ENCODE results near the gene PLSCR5. TPM values are rescaled to one million over a fixed set of nuclear protein-coding genes. Genes with fewer than 3 reads are reported as not detected.

Gene PLSCR5
- total RNA-seq, 1 donor, result not detected

GRCh38 chr3:146593776-146594175, 11.4 kb downstream of the PLSCR5 start:
- no peak for DNase-seq (ENCODE audit: low read depth)
- TF ChIP-seq, protein P1, sequence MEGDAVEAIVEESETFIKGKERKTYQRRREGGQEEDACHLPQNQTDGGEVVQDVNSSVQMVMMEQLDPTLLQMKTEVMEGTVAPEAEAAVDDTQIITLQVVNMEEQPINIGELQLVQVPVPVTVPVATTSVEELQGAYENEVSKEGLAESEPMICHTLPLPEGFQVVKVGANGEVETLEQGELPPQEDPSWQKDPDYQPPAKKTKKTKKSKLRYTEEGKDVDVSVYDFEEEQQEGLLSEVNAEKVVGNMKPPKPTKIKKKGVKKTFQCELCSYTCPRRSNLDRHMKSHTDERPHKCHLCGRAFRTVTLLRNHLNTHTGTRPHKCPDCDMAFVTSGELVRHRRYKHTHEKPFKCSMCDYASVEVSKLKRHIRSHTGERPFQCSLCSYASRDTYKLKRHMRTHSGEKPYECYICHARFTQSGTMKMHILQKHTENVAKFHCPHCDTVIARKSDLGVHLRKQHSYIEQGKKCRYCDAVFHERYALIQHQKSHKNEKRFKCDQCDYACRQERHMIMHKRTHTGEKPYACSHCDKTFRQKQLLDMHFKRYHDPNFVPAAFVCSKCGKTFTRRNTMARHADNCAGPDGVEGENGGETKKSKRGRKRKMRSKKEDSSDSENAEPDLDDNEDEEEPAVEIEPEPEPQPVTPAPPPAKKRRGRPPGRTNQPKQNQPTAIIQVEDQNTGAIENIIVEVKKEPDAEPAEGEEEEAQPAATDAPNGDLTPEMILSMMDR (IDR thresholded peaks at IDR 0.05; ENCODE audit: insufficient read depth, low read depth, low read length), result no peak
- H3K4me3 ChIP-seq (ENCODE audit: low read depth, low read length), result no peak overlapping the region

GRCh38 chr3:146590521-146590920, 14.6 kb downstream of the PLSCR5 start:
- no peak for DNase-seq (ENCODE audit: low read depth)
- TF ChIP-seq, protein P1 (IDR thresholded peaks at IDR 0.05; ENCODE audit: insufficient read depth, low read depth, low read length), result no peak
- H3K4me3 ChIP-seq (ENCODE audit: low read depth, low read length), result no peak overlapping the region

DNA sequence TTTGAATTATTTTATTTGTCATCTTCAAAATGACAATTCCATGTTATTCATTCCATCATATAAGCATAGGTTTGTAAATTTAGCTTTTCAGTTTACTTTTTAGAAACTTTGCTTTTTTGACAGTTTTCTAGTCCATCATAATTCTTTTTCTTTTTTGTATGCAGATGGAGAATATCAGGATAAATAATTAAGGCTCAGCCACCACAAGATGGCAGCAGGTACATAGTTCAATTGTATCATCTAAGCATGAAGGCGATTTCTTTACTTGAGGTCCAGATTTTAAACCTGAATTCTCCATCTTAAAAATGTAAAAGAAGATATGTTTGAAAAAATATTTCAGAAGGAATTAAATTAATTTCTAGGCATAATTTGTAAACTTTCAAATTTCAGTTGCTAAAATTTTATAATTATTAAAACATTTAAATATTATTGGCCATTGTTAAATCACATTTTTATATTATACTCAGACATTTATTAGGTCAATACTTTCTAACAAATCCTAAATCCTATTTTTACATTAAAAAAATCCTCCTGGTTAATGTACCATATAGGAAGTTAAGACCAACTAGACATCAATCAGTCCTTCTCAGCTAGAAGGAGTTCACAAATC, 15.1 kb downstream of the PLSCR5 start:
- TF ChIP-seq, protein P1 (IDR thresholded peaks at IDR 0.05; ENCODE audit: insufficient read depth, low read depth, low read length), result peak; percentile 53
- DNase-seq (ENCODE audit: low read depth), result peak; percentile 56

GRCh38 chr3:146585156-146585555, 20.0 kb downstream of the PLSCR5 start:
- TF ChIP-seq, protein P1 (IDR thresholded peaks at IDR 0.05; ENCODE audit: insufficient read depth, low read depth, low read length), result no peak
- no peak overlapping the region for H3K4me3 ChIP-seq (ENCODE audit: low read depth, low read length)
- no peak for DNase-seq (ENCODE audit: low read depth)

More for the DNA sequence above, 15.1 kb downstream of the PLSCR5 start:
- H3K4me3 ChIP-seq (ENCODE audit: low read depth, low read length), result no peak overlapping the region

DNA sequence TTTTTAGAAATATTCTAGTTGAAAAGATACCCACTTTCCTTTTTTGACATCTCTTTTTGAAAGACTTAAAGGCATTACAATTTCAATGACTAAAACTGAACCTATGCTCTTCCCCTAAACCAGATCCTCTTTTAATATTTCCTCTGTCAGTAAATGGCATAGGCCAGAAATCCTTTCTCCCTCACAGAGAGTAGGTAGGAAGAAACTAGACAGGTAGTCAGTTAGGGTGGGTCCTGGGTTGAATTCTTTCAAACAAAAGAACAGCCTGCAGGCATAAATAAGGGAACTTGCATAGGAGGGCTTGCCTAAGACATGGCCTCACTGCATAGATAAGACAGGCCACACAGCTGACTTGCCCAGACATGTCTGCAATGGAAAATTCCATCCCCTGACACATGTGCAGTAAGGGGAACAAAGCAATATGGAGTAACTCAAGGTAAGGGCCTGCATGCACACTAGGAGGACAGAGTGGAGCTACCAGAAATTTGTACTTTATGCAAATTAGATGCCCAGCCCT, 23.1 kb downstream of the PLSCR5 start:
- TF ChIP-seq, protein P1 (IDR thresholded peaks at IDR 0.05; ENCODE audit: insufficient read depth, low read depth, low read length), result no peak
- peak; percentile 71 for DNase-seq (ENCODE audit: low read depth)
- no peak overlapping the region for H3K4me3 ChIP-seq (ENCODE audit: low read depth, low read length)

DNA sequence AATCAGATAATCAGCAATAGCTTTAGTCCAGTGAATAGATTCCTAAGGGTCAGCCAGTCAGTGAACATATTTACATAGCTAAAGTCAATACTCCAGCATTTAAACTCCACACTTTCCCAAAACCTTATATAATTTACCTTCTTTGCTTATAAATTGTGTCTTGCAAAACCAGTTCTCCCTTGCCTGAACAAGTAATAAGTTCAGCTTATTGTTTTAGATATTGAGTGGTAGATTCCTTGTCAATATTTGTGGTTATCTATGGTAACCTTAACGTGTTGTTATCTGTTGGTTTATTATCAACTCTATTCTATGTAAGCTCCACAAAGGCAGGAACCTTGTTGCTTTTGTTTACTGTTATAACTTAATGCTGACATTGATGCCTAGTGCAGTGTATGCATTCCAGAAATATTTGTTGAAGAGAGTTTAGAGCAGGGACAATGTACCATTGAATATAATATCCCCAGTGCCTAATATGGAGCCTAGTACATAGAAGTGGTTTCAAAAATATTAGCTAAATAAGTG, 24.0 kb downstream of the PLSCR5 start:
- TF ChIP-seq, protein P1 (IDR thresholded peaks at IDR 0.05; ENCODE audit: insufficient read depth, low read depth, low read length), result no peak
- no peak for DNase-seq (ENCODE audit: low read depth)

More for the DNA sequence above, 24.0 kb downstream of the PLSCR5 start:
- no peak overlapping the region for H3K4me3 ChIP-seq (ENCODE audit: low read depth, low read length)
